Measurements from ENCODE around the gene NAT8L.

DNA sequence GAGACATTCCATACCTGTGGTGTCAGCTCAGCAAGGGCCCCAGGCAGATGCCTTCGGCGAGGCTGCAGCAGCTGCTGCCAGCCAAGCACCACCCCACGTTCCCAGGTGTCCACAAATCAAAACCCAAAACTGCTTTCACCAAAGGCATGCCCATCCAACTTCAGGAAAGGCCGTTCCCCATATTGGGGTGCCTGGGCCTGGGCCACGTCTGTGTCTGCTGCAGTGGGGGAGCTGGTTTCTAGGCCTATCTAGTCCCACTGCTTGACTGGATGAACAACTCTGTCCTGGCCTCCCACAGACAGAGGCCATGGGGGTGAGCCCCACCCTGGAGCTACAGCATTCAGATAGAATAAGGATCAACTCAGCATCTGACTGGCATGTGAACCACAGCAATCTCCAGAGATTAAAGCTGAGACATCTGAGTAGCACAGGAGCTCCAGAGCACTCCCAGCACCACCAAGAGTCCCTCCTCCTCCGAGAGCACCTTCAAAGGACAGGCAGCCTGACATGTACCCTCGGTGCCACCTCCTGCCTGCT lies 37.0 kb downstream of the NAT8L start:
- TF ChIP-seq CTCF (IDR thresholded peaks at IDR 0.05; ENCODE audit: poor library complexity) (no peak), EZH2 (IDR thresholded peaks at IDR 0.05; ENCODE audit: borderline replicate concordance) (no peak)
